Measurements from ENCODE around the gene C1QTNF1. TPM values are rescaled to one million over a fixed set of nuclear protein-coding genes. Genes with fewer than 3 reads are reported as not detected.

C1QTNF1 gene
- total and polyA plus RNA-seq, 7 donors = 10.5 to 22.8 (median 16.9) TPM

DNA sequence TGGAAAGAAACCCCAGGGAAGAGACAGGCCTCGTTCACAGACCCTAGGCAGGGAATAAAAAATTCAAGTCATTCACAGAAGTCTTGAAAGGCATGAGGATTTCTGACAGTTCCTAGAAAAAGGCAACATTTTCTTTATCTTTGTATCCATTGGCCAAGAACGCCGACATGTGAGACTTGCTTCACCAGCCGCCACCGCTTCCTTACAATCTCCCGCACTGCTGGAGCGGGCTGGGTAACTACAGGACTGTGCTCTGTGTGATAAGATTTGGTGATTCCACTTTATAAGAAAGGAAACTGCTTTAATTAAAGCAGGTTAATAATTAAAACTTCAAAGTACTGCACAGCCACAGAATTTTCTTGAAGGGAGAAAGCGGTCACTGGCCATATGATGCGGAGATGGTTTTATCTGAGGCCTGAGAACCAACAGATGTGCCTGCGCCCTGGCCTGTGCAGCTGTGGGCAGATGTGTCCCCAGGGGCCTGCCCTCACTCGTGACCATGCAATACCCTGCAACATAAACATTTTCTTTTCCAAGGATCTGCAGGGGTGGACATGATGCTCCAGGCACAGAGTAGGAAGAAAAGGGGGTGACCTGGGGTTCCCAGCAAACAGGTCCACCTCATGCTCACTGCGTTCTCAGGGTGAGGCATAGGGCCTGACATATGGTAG is 31.3 kb upstream of the C1QTNF1 start:
- ATAC-seq = no peak
- intact Hi-C loops (cut with DNase I) = no loop called here
- DNase-seq = peak in 1 of 2 donors; percentile 24
- no peaks in the 10 kb centered on the region for H3K9me3 ChIP-seq
- 72 to 90% (median 84%) methylated on average over 12 of the region's 12 CpGs for WGBS, 3 donors
- H3K27me3 ChIP-seq (ENCODE audit: insufficient read depth in 3 of 3, low read length in 2 of 3) = no peaks in the 10 kb centered on the region
- H3K27ac ChIP-seq = no peak overlapping the region
- TF ChIP-seq, protein P1, sequence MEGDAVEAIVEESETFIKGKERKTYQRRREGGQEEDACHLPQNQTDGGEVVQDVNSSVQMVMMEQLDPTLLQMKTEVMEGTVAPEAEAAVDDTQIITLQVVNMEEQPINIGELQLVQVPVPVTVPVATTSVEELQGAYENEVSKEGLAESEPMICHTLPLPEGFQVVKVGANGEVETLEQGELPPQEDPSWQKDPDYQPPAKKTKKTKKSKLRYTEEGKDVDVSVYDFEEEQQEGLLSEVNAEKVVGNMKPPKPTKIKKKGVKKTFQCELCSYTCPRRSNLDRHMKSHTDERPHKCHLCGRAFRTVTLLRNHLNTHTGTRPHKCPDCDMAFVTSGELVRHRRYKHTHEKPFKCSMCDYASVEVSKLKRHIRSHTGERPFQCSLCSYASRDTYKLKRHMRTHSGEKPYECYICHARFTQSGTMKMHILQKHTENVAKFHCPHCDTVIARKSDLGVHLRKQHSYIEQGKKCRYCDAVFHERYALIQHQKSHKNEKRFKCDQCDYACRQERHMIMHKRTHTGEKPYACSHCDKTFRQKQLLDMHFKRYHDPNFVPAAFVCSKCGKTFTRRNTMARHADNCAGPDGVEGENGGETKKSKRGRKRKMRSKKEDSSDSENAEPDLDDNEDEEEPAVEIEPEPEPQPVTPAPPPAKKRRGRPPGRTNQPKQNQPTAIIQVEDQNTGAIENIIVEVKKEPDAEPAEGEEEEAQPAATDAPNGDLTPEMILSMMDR (IDR thresholded peaks at IDR 0.05) = no peak
- no peak overlapping the region for H3K4me3 ChIP-seq
- peaks cover 0 to 62% of the 10 kb centered on the region in 2 donors for H3K36me3 ChIP-seq (ENCODE audit: insufficient read depth in 1 of 2, low read depth in 1 of 2)
- peaks cover 11% of the 10 kb centered on the region for H3K4me1 ChIP-seq

DNA sequence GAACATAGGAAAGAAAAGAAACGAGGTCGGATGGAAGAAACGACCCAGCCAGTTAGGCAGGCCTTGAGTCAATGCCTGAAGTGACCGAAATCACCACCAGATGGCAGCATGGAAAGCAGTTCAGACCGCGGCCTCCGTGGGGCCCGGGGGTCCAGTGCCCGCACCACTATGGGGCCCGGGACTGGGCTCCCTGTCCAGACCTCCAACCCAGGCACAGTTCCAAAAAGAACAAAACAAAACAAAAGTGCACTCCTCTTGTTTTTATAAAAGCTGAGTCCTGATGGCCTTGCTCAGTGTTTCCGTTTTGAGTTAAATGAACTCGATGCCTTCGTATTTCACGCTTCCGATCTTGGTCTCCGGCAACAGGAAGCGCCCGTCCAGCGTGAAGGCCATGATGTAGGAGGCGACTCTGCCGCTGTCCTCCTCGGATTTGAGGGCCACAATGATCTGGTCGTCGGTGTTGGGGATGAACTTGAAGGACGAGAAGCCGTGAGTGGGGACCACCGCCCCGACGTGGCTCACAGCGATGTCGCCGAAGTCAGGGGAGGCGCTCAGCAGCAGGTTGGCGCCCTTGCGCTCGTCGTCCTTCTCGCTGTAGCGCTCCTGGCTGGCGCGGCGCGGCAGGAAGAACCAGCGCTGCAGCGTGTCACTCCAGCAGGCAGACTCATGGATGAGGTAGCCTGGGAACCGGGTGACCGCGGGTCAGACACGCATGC is 30.6 kb upstream of the C1QTNF1 start:
- DNase-seq (no peak), ATAC-seq (peak; percentile 39 to 67 (median 52))
- TF ChIP-seq, protein P1 (IDR thresholded peaks at IDR 0.05) = peak; percentile 71
- intact Hi-C loops (cut with DNase I) = no loop called here
- no peaks in the 10 kb centered on the region for H3K9me3 ChIP-seq
- peaks cover 15% of the 10 kb centered on the region for H3K4me1 ChIP-seq
- peaks cover 0 to 64% of the 10 kb centered on the region in 2 donors for H3K36me3 ChIP-seq (ENCODE audit: insufficient read depth in 1 of 2, low read depth in 1 of 2)
- H3K27ac ChIP-seq = no peak overlapping the region
- no peaks in the 10 kb centered on the region for H3K27me3 ChIP-seq (ENCODE audit: insufficient read depth in 3 of 3, low read length in 2 of 3)
- no peak overlapping the region for H3K4me3 ChIP-seq
- WGBS, 3 donors = 73 to 74% (median 73%) methylated on average over 48 to 49 of the region's 49 CpGs

DNA sequence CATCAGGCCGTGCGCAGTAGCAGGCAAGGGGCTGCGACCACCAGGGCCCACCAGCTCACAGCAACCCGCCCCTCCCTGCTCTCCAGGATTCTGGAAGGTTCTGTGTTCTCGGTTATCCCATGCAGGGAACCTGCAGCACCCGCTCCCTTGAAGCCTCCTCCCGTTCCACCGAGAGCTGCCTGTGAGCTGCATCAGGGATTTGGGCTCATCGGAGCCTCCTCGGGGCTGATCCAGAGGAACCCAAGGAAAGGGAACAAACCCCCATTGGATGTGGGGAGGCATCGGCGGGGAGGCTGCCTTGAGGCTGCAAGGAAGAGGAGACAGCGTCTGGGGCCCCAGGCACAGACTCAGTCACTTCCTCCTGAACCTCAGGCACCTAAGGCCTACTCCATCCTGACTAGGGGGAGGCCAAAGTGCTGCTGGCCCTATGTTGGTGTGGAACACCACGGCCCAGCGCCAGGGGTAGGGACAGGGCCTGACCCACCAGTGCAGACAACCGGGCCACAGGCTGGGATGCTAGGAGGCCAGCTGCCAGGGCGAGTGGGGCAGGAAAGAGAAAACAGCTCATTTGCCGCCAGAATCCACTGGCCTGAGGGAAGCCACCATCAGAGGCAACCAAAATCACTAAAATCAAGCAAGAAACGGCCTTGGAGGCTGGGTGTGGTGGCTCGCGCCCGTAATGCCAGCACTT is 29.8 kb upstream of the C1QTNF1 start:
- Histone ChIP-seq H3K9me3 (no peaks in the 10 kb centered on the region), H3K4me1 (peaks cover 20% of the 10 kb centered on the region), H3K4me3 (no peak overlapping the region), H3K27me3 (ENCODE audit: insufficient read depth in 3 of 3, low read length in 2 of 3) (no peaks in the 10 kb centered on the region), H3K36me3 (ENCODE audit: insufficient read depth in 1 of 2, low read depth in 1 of 2) (peaks cover 0 to 69% of the 10 kb centered on the region in 2 donors), H3K27ac (no peak overlapping the region)
- intact Hi-C loops (cut with DNase I) = no loop called here
- TF ChIP-seq, protein P1 (IDR thresholded peaks at IDR 0.05) = no peak
- no peak for DNase-seq
- WGBS, 3 donors = 92 to 97% (median 96%) methylated on average over 19 to 22 of the region's 22 CpGs
- ATAC-seq = no peak

DNA sequence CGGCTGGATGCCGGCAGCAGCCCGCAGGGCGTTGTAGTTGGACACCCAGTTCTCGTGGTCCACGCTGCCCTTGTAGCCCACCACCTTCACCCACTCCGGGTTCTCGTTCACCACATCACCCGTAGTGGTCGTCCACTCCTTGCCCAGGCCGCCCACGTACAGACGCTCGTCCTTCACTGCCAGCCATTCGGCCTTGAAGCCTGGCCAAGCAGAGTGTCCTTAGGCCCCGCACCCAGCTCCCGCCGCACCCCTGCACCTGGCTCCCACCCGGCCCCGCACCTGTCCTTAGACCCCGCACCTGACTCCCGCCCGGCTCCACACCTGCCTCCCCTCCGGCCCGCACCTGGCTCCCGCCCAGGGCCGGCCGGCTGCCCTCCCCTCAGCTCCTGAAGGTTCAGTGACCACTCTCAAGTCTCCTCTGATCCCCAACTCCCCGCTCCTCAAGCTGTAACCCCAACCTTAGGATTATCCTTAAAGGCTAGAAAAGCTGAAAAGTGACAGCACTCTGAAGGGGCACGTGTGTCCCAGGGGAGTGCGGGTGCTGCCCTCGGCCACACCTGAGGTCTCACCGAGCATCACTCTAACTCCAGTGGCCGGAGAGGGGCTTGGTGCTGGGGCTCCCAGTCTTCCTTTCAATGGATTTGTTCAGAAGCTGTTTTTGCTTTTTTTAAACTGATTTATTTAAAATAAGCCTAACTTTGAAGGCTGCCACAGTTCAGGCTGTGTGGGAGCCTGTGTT is 28.8 kb upstream of the C1QTNF1 start:
- no peaks in the 10 kb centered on the region for H3K9me3 ChIP-seq
- H3K27me3 ChIP-seq (ENCODE audit: insufficient read depth in 3 of 3, low read length in 2 of 3) = no peaks in the 10 kb centered on the region
- TF ChIP-seq, protein P1 (IDR thresholded peaks at IDR 0.05) = no peak
- intact Hi-C loops (cut with DNase I) = no loop called here
- H3K4me3 ChIP-seq = no peak overlapping the region
- DNase-seq (no peak), ATAC-seq (no peak)
- 90 to 93% (median 91%) methylated on average over 29 to 34 of the region's 34 CpGs for WGBS, 3 donors
- peaks cover 0 to 75% of the 10 kb centered on the region in 2 donors for H3K36me3 ChIP-seq (ENCODE audit: insufficient read depth in 1 of 2, low read depth in 1 of 2)
- H3K4me1 ChIP-seq = peaks cover 20% of the 10 kb centered on the region
- no peak overlapping the region for H3K27ac ChIP-seq

Data from psoas muscle (tissue), 8 donors.